AG04449 (cell line): ENCODE data around the gene PAIP2B.

Experiments
- CTCF ChIA-PET: fragments of 350-600 bp; formaldehyde crosslinking; extraction: SDS; loops from one replicate; lab custom pipeline; 2021; ENCODE audit warnings: antibody characterized with exemption; lab: Yijun Ruan, JAX
- POLR2A ChIA-PET: fragments of 400-600, 350-600 bp; formaldehyde crosslinking; extraction: SDS; loops from one replicate; lab custom pipeline; 2020; ENCODE audit warnings: antibody characterized with exemption, inconsistent platforms; lab: Yijun Ruan, JAX
- DNase-seq: peaks from one replicate; pipeline ENCODE4 v3.0.0-alpha.2; 2010; ENCODE audit warnings: low read depth, low spot score
- H3K4me3 ChIP-seq: 2 replicates; pipeline ENCODE4 v1.5.1; 2011; ENCODE audit warnings: low read depth, mild to moderate bottlenecking, control low read depth, low read length
- TF ChIP-seq, protein P1 (sequence below): IDR thresholded peaks from one replicate; pipeline ENCODE4 v1.5.1; 2011; ENCODE audit warnings: mild to moderate bottlenecking, moderate library complexity, low read length, control low read depth, inconsistent platforms; ENCODE audit not compliant: insufficient read depth; ENCODE audit errors: missing control alignments

The PAIP2B gene

GRCh38 chr2:71224935-71225334 is 2.0 kb downstream of the PAIP2B start:
- DNase-seq, result no peak
- CTCF ChIA-PET, result interaction anchor here (1.5 to 2.4 kb wide), 2 partner anchors 11 to 74 kb away, joined by 5 to 6 read pairs; no protein-coding TSS in a partner anchor
- POLR2A ChIA-PET, result no interaction called here
- TF ChIP-seq, protein P1, sequence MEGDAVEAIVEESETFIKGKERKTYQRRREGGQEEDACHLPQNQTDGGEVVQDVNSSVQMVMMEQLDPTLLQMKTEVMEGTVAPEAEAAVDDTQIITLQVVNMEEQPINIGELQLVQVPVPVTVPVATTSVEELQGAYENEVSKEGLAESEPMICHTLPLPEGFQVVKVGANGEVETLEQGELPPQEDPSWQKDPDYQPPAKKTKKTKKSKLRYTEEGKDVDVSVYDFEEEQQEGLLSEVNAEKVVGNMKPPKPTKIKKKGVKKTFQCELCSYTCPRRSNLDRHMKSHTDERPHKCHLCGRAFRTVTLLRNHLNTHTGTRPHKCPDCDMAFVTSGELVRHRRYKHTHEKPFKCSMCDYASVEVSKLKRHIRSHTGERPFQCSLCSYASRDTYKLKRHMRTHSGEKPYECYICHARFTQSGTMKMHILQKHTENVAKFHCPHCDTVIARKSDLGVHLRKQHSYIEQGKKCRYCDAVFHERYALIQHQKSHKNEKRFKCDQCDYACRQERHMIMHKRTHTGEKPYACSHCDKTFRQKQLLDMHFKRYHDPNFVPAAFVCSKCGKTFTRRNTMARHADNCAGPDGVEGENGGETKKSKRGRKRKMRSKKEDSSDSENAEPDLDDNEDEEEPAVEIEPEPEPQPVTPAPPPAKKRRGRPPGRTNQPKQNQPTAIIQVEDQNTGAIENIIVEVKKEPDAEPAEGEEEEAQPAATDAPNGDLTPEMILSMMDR, result no peak
- no peak overlapping the region for H3K4me3 ChIP-seq

DNA sequence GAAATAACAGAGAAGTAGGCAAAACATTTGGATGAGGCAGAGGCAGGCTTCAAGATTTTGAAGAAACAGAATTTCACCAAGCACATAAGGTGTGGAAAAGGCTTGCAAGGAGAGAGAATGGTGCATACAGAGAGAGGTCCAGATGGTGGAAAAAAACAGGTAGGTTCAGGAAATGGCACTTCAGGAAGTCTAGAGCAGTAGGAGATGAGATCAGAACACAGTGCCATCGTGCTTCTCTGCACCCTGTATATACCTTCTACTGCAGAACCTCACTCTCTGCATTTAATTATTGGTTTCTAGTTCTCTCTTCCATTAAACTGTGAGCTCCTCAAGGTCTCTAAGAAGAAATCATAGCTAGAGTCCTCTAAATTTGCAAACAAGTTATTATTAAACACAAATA is 2.4 kb downstream of the PAIP2B start:
- ChIA-PET POLR2A (no interaction called here), CTCF (interaction anchor here (1.2 to 2.4 kb wide), 3 partner anchors 11 to 286 kb away, joined by 3 to 6 read pairs (median 5); no protein-coding TSS in a partner anchor)
- TF ChIP-seq, protein P1, result no peak
- H3K4me3 ChIP-seq, result no peak overlapping the region
- DNase-seq, result no peak

DNA sequence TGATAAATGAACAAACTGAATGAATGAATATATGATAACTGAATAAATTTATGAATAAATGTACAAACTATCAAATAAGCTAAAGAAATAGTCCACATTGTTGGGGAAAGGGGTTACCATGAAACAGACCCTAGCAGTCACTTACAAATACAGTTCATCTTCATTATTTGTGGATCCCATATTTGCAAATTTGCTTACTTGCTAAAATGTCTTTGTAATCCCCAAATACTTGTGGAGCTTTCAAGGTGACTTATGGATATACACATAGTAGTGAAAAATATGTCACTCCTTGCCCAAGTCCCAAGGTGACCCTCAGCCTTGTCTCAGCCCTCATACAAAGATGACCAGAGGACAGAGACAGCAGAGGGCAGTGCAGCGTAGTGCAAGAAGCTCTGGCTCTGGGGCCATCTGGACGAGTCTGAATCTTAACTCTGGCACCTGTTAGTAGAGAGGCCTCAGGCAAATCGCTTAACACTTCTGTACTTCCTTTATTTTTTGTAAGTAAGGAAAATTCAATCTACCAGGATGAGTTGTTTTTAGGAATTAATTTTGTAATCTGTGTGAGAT is 3.1 kb downstream of the PAIP2B start:
- POLR2A ChIA-PET, result no interaction called here
- TF ChIP-seq, protein P1, result peak; percentile 33
- CTCF ChIA-PET, result interaction anchor here (0.7 to 1.2 kb wide), 3 partner anchors 59 to 287 kb away, joined by 3 read pairs; no protein-coding TSS in a partner anchor
- no peak overlapping the region for H3K4me3 ChIP-seq
- no peak for DNase-seq

GRCh38 chr2:71220743-71221142 is 6.2 kb downstream of the PAIP2B start:
- DNase-seq, result no peak
- TF ChIP-seq, protein P1, result no peak
- POLR2A ChIA-PET, result no interaction called here
- CTCF ChIA-PET, result no interaction called here
- H3K4me3 ChIP-seq, result no peak overlapping the region

GRCh38 chr2:71216501-71216900 is 10.4 kb downstream of the PAIP2B start:
- no peak overlapping the region for H3K4me3 ChIP-seq
- no peak for DNase-seq
- ChIA-PET POLR2A (no interaction called here), CTCF (no interaction called here)
- TF ChIP-seq, protein P1, result no peak

DNA sequence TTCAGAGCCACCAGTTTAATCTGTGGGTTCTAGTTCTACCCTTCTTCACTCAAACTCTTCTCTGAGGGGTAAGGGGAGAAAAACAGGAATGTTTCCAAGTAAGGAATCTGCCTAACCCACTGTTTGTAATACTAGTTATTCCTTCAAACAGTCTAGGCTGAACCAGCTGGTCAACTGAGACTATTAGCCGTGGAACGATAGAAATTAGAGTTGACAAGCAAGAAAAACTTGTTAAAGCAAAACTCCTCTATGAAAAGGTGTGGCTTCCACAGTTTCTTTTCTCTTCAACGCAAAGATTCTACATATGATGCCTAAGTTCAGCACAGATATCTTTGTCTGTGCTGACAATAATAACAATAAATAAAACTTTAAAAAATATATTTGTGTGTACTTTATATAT is 11.5 kb downstream of the PAIP2B start:
- TF ChIP-seq, protein P1, result no peak
- no peak overlapping the region for H3K4me3 ChIP-seq
- no peak for DNase-seq
- POLR2A ChIA-PET, result no interaction called here
- CTCF ChIA-PET, result no interaction called here
